Fibroblast of lung (primary cell): ENCODE results near the gene DIP2A. TPM values are rescaled to one million over a fixed set of nuclear protein-coding genes. Genes with fewer than 3 reads are reported as not detected.

ENCODE experiments used
- DNase-seq, 2 donors: peaks; one replicate each; pipeline versions ENCODE4 v3.0.0 to v3.0.0-alpha.2; 2010; ENCODE audit warnings: low read depth in 2 of 2
- H2AFZ ChIP-seq: 2 replicates; pipeline ENCODE4 v1.5.1; 2012; ENCODE audit warnings: low read length, control low read depth, inconsistent platforms
- H3K27ac ChIP-seq: 2 replicates; pipeline ENCODE4 v1.5.1; 2011; ENCODE audit warnings: low read length, control low read depth; ENCODE audit not compliant: insufficient read depth
- H3K27me3 ChIP-seq: 2 replicates; pipeline ENCODE4 v1.5.1; 2011; ENCODE audit warnings: mild to moderate bottlenecking, low read length; ENCODE audit not compliant: control insufficient read depth, insufficient read depth
- H3K36me3 ChIP-seq: 2 replicates; pipeline ENCODE4 v1.5.1; 2011; ENCODE audit warnings: low read length; ENCODE audit not compliant: control insufficient read depth, insufficient read depth
- H3K4me1 ChIP-seq: 2 replicates; pipeline ENCODE4 v1.5.1; 2011; ENCODE audit warnings: low read length; ENCODE audit not compliant: control insufficient read depth, insufficient read depth; ENCODE audit errors: extremely low read depth
- H3K4me2 ChIP-seq: 2 replicates; pipeline ENCODE4 v1.5.1; 2011; ENCODE audit warnings: low read length, control low read depth; ENCODE audit not compliant: insufficient read depth; ENCODE audit errors: extremely low read depth
- H3K4me3 ChIP-seq, 4 experiments: fragments of 200-600 bp in 1 of 4; sonication (generic) in 1 of 4; replicated peaks in 1 of 4; 2 replicates each; pipeline ENCODE4 v1.5.1; 2011 to 2016; ENCODE audit warnings: low read length in 4 of 4, low read depth in 3 of 4, mild to moderate bottlenecking in 3 of 4, control low read depth in 2 of 4, inconsistent platforms in 1 of 4, mixed read lengths in 1 of 4; ENCODE audit not compliant: insufficient read depth in 1 of 4; ENCODE audit errors: control extremely low read depth in 1 of 4
- H3K79me2 ChIP-seq: 2 replicates; pipeline ENCODE4 v1.5.1; 2012; ENCODE audit warnings: mild to moderate bottlenecking, low read length, inconsistent platforms; ENCODE audit not compliant: control insufficient read depth, insufficient read depth
- H3K9ac ChIP-seq: 2 replicates; pipeline ENCODE4 v1.5.1; 2011; ENCODE audit warnings: mild to moderate bottlenecking, low read length, control low read depth; ENCODE audit not compliant: insufficient read depth
- H3K9me3 ChIP-seq: 2 replicates; pipeline ENCODE4 v1.5.1; 2012; ENCODE audit warnings: low read depth, low read length; ENCODE audit not compliant: control insufficient read depth, insufficient read depth
- H4K20me1 ChIP-seq: 2 replicates; pipeline ENCODE4 v1.5.1; 2011; ENCODE audit warnings: low read length; ENCODE audit not compliant: control insufficient read depth, insufficient read depth; ENCODE audit errors: extremely low read depth
- EZH2 ChIP-seq: IDR thresholded peaks from 2 replicates; pipeline ENCODE4 v1.5.1; 2012; ENCODE audit warnings: low read length, control low read depth, mild to moderate bottlenecking; ENCODE audit errors: missing control alignments
- polyA plus RNA-seq, 2 donors: library from polyadenylated mRNA; depleted of rRNA in 1 of 2; stranded (reverse) in 1 of 2; unstranded in 1 of 2; fragments of >200 nt; gene quantifications; 2 replicates each; pipeline ENCODE4 v1.2.1, GENCODE V29; 2011 to 2012; ENCODE audit warnings: missing spikeins in 1 of 2
- total RNA-seq: library from RNA; depleted of rRNA; stranded (reverse); fragments of >200 nt; gene quantifications from 2 replicates; pipeline ENCODE4 v1.2.1, GENCODE V29; 2014
- TF ChIP-seq, protein P1 (sequence below), 2 donors: IDR thresholded peaks in 1 of 2; conservative IDR thresholded peaks in 1 of 2; 1 replicate in 1 of 2; 2 replicates in 1 of 2; pipeline ENCODE4 v1.5.1; 2011 to 2012; ENCODE audit warnings: low read length in 2 of 2, control low read depth in 1 of 2, inconsistent platforms in 1 of 2, low read depth in 1 of 2, mild to moderate bottlenecking in 1 of 2

The DIP2A gene
- total and polyA plus RNA-seq, 2 donors (not counting 1 experiment from before 2014, with no cell fraction given): 16.3 to 21.1 TPM

DNA sequence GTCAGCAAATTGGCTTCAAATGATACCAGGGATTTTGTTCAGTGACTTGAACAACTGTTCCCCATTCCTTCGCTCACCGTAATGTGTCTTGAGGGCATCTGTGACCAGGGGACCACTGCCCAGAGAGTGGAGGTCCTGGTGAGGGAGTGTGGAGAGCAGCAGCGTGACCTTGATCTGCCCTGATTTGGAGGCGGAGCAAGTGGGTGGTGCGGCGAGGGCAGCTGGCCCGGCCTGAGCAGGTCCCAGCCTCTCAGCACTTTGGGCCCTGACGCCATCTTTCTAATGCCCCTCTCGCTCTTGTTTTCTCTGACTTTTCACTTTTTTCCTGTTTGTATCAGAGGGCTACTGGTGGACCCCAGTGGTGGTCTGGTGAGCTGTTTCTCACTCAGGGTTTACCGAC, 31.1 kb downstream of the DIP2A start:
- no peaks in the 10 kb centered on the region for H3K79me2 ChIP-seq

DNA sequence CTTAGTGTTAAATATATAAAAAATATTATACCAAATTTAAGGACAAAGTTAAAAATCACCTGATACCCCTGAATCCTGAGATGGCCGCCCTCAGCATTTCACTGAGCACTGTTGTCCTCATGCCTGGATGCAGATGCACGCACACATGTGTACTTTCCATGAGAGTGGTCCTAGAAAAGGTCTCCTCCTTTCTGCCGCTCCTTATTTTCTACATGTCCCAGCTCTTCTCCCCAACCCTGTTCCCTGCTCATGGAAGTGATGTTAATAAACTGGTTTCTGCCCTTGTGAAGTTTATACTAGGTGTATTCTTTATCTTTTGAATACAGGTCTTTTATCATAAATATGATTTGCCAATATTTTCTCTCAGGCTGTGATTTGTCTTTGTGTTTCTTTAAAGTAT, 32.9 kb downstream of the DIP2A start:
- Histone ChIP-seq H4K20me1 (peaks cover 1% of the 10 kb centered on the region), H3K79me2 (no peaks in the 10 kb centered on the region), H2AFZ (no peak overlapping the region), H3K27me3 (no peaks in the 10 kb centered on the region), H3K9ac (no peak overlapping the region), H3K4me3 (no peak overlapping the region), H3K27ac (no peak overlapping the region), H3K9me3 (no peaks in the 10 kb centered on the region), H3K36me3 (peaks cover 7% of the 10 kb centered on the region), H3K4me1 (no peaks in the 10 kb centered on the region), H3K4me2 (no peak overlapping the region)
- no peak for TF ChIP-seq EZH2
- TF ChIP-seq, protein P1, sequence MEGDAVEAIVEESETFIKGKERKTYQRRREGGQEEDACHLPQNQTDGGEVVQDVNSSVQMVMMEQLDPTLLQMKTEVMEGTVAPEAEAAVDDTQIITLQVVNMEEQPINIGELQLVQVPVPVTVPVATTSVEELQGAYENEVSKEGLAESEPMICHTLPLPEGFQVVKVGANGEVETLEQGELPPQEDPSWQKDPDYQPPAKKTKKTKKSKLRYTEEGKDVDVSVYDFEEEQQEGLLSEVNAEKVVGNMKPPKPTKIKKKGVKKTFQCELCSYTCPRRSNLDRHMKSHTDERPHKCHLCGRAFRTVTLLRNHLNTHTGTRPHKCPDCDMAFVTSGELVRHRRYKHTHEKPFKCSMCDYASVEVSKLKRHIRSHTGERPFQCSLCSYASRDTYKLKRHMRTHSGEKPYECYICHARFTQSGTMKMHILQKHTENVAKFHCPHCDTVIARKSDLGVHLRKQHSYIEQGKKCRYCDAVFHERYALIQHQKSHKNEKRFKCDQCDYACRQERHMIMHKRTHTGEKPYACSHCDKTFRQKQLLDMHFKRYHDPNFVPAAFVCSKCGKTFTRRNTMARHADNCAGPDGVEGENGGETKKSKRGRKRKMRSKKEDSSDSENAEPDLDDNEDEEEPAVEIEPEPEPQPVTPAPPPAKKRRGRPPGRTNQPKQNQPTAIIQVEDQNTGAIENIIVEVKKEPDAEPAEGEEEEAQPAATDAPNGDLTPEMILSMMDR (conservative IDR thresholded peaks at IDR 0.05 in 1 of 2, IDR thresholded peaks at IDR 0.05 in 1 of 2; ENCODE audit: low read depth in 1 of 2, low read length in 2 of 2): no peak
- DNase-seq: no peak

More for the DNA sequence above, 31.1 kb downstream of the DIP2A start:
- Histone ChIP-seq H3K9me3 (no peaks in the 10 kb centered on the region), H3K9ac (no peak overlapping the region), H3K36me3 (peaks cover 7% of the 10 kb centered on the region), H3K4me3 (no peak overlapping the region), H3K27ac (no peak overlapping the region), H3K4me1 (no peaks in the 10 kb centered on the region), H2AFZ (no peak overlapping the region), H3K27me3 (no peaks in the 10 kb centered on the region), H4K20me1 (peaks cover 1% of the 10 kb centered on the region), H3K4me2 (no peak overlapping the region)
- no peak for DNase-seq
- TF ChIP-seq, protein P1 (conservative IDR thresholded peaks at IDR 0.05 in 1 of 2, IDR thresholded peaks at IDR 0.05 in 1 of 2; ENCODE audit: low read depth in 1 of 2, low read length in 2 of 2): no peak
- TF ChIP-seq EZH2: no peak

DNA sequence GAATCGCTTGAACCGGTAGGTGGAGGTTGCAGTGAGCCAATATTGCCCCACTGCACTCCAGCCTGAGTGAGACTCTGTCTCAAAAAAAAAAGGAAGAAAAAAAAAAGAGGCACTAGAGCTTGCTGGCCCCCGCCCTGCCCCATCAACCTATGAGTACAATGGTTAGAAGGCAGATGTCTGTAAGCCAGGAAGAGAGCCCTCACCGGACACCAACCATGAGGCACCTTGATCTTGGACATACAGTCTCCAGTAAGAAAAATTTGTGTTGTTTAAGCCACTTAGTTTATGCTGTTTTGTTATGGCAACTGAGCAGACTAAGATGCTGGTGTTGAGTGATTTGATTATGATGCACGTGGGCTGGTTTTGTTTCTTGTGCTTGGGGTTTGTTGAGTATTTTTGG, 34.2 kb downstream of the DIP2A start:
- Histone ChIP-seq H3K36me3 (peaks cover 8% of the 10 kb centered on the region), H3K27ac (no peak overlapping the region), H3K9me3 (no peaks in the 10 kb centered on the region), H3K4me3 (no peak overlapping the region), H3K4me2 (no peak overlapping the region), H3K79me2 (no peaks in the 10 kb centered on the region), H3K27me3 (no peaks in the 10 kb centered on the region), H2AFZ (no peak overlapping the region), H3K9ac (no peak overlapping the region), H4K20me1 (peaks cover 1% of the 10 kb centered on the region), H3K4me1 (no peaks in the 10 kb centered on the region)
- TF ChIP-seq EZH2: no peak
- TF ChIP-seq, protein P1 (conservative IDR thresholded peaks at IDR 0.05 in 1 of 2, IDR thresholded peaks at IDR 0.05 in 1 of 2; ENCODE audit: low read depth in 1 of 2, low read length in 2 of 2): no peak
- DNase-seq: no peak
